AG09319 (cell line): ENCODE data around the gene IGF2BP1.

ENCODE experiments used
- DNase-seq: peaks from one replicate; pipeline ENCODE4 v3.0.0-alpha.2; 2010; ENCODE audit warnings: low read depth; ENCODE audit errors: extremely low read depth
- TF ChIP-seq, protein P1 (sequence below): IDR thresholded peaks from 2 replicates; pipeline ENCODE4 v1.5.1; 2011; ENCODE audit warnings: low read depth, mild to moderate bottlenecking, inconsistent platforms, low read length, moderate library complexity

The IGF2BP1 gene

DNA sequence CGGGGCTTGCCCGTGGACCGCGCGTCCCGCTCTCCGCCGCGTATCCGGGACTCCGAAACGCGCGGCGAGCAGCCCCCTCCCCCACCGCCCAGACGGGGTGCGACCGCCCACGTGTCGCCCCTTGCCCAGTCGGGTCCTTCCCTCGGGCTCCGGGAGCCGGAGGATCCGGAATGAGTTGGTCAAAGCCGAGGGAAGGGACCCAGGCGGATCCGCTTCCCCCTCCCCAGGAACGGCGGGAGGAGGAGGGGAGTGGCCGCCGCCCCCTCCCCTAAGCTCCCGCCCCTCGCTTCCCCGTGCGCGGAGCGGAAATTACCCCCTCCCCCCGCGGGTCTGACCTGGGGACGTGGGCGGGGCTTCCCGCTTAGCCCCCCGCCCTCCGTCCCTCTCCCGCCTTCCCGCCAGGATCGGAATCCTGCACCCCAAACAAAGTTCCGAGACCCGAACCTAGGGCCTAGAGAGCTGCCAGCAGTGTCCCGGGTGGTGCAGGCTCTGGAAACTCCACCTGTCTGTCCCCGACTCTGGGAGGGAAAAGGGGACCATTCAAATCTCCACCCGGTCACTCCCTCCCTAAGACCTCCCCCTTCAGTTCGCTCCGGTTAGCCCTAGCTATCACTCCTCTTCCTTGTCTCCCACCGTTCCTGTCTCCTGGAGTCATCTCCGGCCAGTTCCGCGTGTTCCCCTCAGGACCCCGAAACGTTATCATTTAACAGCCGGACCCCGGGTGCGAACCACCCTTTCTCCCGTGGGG, 1.0 kb upstream of the IGF2BP1 start:
- DNase-seq, result no peak
- TF ChIP-seq, protein P1, sequence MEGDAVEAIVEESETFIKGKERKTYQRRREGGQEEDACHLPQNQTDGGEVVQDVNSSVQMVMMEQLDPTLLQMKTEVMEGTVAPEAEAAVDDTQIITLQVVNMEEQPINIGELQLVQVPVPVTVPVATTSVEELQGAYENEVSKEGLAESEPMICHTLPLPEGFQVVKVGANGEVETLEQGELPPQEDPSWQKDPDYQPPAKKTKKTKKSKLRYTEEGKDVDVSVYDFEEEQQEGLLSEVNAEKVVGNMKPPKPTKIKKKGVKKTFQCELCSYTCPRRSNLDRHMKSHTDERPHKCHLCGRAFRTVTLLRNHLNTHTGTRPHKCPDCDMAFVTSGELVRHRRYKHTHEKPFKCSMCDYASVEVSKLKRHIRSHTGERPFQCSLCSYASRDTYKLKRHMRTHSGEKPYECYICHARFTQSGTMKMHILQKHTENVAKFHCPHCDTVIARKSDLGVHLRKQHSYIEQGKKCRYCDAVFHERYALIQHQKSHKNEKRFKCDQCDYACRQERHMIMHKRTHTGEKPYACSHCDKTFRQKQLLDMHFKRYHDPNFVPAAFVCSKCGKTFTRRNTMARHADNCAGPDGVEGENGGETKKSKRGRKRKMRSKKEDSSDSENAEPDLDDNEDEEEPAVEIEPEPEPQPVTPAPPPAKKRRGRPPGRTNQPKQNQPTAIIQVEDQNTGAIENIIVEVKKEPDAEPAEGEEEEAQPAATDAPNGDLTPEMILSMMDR, result no peak

DNA sequence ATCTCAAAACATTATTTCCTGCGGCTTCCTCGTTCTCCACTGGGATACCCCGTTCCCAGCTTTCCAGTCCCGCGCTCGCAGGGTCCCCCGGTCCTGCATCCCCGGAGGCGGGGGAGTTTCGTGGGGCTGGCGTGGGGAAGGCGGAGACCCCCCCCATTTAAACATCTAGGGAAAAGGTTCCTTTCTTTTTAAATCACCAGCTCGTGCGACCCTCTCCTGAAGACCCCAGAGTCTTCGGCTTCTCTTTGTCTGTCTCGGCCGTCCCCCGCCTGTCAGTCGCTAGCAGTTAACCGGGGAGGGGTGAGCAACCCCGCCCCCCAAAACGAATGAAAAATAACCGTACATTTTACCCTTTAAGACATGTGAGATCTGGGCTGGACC, 473 bp upstream of the IGF2BP1 start:
- TF ChIP-seq, protein P1, result no peak
- no peak for DNase-seq

DNA sequence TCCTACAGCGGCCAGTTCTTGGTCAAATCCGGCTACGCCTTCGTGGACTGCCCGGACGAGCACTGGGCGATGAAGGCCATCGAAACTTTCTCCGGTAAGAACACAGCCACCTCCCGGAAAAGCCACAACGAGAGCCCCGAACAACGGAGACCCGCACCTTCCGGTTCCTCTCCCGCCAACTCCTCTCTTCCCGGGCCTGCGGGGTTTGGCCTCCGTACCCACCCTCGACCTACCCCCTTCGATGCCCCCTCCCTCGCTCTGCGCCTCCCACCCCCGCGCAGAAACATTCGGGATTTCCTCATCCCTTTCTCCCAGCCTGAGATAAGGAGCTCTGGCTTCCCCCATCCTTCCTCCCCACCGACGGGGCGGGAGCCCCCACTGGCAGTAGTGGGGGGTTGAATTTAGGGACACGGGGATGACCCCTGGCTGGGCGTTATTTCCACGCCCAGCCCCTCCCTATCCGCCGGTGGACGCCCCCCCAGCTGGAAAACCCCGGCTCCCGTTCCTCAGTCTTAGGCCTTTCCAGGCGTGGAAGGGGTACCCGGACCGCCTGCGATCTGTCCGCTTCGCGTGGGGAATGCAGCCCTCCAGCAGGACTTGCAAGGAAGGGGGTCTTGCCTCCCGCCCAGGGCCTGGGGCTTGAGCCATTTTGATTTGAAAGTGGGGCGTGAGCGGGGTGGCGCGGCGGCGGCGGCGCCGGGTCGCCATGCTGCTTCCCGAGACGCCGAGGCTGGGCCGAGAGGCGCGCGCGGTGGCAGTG, 822 bp downstream of the IGF2BP1 start:
- no peak for DNase-seq
- TF ChIP-seq, protein P1, result no peak

DNA sequence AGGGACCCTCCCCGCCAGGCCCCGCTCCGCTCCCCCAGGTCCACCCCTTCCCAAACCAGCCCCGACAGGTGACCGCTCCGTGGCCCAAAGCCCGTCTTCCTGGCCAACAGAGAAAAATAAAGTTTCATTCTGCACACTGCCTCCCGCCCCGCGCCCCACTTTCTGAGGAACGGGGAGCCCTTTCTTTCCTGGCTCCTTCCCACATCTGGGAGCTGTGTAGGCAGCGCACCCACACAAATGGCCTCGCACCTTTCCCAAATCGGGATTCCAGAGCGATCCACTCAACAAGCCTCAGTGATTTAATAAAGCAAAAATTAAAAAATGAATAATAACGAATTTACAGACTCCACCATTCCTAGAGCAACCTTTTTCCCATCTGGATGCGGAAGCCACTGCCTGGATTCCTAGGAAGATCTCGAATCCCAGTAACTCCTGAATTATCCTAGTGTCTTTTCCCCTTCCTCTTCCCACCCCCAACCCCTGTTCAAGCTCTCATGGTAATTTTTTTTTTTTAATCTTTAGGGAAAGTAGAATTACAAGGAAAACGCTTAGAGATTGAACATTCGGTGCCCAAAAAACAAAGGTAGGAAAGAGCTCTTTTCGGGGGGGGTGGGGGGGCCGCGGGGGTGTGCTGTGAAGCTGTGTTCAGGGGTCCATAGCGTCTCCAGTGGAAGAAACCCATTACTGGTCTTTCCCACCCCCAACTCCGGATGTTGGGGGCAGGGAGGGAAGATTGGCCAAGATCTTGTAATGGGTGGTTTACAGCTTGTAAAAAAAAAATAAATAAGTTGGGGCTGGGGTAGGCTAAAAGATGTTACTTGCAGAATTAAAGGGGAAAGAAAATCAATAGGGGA, 1.6 kb downstream of the IGF2BP1 start:
- DNase-seq, result no peak
- TF ChIP-seq, protein P1, result no peak

DNA sequence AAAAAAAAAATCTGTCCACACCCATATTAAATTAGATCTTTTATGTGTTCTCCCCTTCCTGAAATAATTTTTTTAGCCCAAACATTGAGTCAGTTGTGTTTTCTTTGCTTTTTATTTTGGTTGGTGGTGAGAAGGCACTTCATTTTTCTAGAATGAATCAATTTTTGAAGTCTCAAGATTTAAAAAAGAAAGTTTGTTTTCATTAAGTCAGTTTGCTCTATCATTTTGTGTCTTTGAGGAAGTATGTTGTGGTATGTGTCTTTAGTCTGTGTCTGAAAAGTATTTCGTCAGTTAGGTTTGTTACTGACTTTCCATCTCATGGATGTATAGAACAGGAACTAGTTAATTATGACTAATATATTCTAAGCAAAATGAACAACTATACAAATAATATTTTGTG, 3.8 kb downstream of the IGF2BP1 start:
- TF ChIP-seq, protein P1, result no peak
- no peak for DNase-seq

DNA sequence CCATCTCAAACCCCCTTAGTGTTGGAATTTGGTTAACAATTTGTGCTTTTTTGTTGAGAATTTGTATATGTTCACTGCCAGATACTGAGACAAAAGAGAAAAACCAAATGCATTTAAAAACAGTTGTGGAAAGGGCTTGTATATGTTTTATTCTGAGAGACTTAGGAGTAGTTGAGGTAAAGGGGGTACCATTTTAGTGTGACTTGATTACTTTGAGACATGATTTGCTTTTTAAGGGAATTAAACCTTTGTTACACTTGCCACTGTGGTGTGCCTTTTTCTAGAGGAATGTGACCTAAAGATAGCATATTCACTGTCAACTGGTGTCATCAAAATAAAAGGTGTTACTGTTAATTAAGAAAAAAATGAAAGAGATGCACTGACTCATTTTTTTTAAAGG, 4.5 kb downstream of the IGF2BP1 start:
- TF ChIP-seq, protein P1, result no peak
- no peak for DNase-seq
